ENCODE data around the gene SMARCC2. TPM values are rescaled to one million over a fixed set of nuclear protein-coding genes. Genes with fewer than 3 reads are reported as not detected.

SMARCC2 gene
- total RNA-seq, 1 donor from 2014 or later = 43.9 TPM

DNA sequence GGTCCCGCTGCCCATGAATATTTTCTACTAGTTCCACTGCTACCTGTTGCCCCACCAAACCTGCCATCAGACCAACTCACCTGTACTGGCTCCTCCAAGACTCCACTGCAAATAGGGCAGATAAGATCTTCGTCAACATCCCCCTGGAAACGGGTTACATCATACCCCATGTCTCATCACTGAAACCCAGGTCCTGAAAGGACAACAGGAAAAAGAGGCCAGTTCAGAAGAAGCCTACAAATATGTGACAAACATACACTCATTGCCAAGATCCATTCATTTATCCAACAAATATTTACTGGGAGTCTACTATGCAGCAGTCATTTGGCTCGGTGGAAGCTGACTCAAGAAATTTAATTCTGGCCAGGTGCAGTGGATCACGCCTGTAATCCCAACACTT lies 24.6 kb upstream of the SMARCC2 start:
- TF ChIP-seq, protein P1, sequence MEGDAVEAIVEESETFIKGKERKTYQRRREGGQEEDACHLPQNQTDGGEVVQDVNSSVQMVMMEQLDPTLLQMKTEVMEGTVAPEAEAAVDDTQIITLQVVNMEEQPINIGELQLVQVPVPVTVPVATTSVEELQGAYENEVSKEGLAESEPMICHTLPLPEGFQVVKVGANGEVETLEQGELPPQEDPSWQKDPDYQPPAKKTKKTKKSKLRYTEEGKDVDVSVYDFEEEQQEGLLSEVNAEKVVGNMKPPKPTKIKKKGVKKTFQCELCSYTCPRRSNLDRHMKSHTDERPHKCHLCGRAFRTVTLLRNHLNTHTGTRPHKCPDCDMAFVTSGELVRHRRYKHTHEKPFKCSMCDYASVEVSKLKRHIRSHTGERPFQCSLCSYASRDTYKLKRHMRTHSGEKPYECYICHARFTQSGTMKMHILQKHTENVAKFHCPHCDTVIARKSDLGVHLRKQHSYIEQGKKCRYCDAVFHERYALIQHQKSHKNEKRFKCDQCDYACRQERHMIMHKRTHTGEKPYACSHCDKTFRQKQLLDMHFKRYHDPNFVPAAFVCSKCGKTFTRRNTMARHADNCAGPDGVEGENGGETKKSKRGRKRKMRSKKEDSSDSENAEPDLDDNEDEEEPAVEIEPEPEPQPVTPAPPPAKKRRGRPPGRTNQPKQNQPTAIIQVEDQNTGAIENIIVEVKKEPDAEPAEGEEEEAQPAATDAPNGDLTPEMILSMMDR (conservative IDR thresholded peaks at IDR 0.05; ENCODE audit: low read depth, low read length) = no peak
- H3K4me3 ChIP-seq (ENCODE audit: low read depth, low read length) = no peak overlapping the region
- no peak for DNase-seq (ENCODE audit: low read depth)

DNA sequence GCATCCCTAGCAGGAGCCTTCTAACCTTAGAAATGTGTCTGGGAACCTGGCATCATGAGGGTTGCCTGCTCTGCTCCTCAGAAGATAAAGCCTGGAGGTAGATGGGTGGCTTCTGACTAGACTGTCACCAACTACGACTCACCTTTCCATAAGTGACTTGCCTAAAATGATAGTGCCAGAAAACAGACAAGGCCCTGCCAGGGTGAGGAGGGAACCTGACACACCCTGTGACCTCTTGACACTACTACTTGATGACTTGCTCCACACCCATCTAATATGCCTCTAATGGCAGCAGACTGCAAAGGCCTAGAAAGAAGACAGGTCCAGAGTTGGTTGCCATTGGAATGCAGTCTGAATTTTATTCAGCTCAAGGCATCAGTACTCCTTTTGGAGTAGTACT lies 23.1 kb upstream of the SMARCC2 start:
- DNase-seq (ENCODE audit: low read depth) = no peak
- no peak overlapping the region for H3K4me3 ChIP-seq (ENCODE audit: low read depth, low read length)
- TF ChIP-seq, protein P1 (conservative IDR thresholded peaks at IDR 0.05; ENCODE audit: low read depth, low read length) = no peak

DNA sequence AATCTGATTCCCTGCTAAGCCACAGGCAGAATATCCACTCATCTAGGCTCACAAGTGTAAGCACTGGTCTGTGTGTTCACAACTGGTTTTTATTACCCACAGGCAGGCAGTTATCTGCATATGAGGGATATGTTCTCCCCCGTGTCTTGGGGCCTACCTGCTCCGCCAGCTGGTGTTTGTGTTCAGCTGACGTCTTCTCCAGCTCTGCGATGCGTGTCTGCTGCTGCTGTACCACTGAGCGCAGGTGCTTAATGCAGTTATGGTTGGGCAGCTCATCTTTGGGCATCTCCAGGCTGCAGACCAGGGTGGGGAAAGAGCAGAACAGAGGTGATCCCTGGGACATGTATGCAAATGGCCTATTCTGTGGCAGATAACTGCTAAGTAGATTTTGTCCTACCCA lies 18.7 kb upstream of the SMARCC2 start:
- no peak for DNase-seq (ENCODE audit: low read depth)
- H3K4me3 ChIP-seq (ENCODE audit: low read depth, low read length) = no peak overlapping the region
- TF ChIP-seq, protein P1 (conservative IDR thresholded peaks at IDR 0.05; ENCODE audit: low read depth, low read length) = no peak

DNA sequence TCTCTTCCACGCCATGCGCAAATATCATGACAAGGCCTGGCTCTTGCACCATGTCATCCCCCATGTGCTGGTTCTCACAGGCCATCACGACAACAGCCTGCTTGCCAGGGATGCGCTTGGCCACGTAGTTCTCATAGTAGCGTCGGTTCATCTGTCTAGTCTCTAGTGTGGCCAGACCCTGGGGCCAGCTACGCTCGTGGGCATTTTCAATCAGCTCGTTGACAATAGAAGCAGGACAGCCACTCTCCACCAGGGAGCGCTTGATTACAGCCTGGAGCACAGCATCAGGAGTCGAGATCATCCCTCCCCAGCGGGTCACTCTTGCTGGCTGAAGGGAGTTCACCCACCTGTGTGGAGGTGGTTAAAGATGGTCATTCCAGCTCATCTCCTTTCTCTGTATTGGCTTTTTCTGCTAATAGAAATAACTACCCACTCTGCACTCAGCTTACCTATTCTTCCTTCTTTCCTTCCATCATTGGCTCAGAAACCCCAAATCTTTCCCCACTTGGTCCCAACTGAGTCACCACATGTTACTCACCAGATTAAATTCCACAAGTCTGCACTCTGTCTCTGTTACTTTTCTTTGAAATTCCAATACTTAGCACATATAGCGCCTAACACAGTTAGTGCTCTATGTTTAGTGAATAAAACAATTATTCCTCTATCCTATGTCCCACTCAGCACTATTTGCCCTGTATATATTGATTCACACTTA lies 17.3 kb upstream of the SMARCC2 start:
- no peak for DNase-seq (ENCODE audit: low read depth)
- no peak overlapping the region for H3K4me3 ChIP-seq (ENCODE audit: low read depth, low read length)
- TF ChIP-seq, protein P1 (conservative IDR thresholded peaks at IDR 0.05; ENCODE audit: low read depth, low read length) = peak; percentile 77

DNA sequence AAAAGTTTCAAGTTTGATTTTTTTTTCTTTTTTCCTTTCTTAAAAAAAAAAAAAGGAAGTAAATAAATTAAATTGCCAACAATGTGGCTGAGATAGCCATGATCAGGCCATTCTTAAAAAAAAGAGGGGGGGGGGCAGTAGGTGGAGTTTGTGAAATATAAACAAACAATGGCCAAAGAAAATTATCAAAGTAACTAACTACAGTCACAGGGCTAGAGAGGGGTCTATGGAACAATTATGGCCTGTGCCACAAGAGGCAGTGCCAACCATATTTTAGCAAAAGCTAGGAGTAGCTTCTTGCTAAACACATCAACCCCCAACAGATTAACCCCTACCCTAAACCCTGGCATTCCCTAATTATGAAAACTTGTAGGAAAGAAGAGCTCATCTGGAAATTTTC lies 16.2 kb upstream of the SMARCC2 start:
- no peak for DNase-seq (ENCODE audit: low read depth)
- TF ChIP-seq, protein P1 (conservative IDR thresholded peaks at IDR 0.05; ENCODE audit: low read depth, low read length) = no peak
- H3K4me3 ChIP-seq (ENCODE audit: low read depth, low read length) = no peak overlapping the region

DNA sequence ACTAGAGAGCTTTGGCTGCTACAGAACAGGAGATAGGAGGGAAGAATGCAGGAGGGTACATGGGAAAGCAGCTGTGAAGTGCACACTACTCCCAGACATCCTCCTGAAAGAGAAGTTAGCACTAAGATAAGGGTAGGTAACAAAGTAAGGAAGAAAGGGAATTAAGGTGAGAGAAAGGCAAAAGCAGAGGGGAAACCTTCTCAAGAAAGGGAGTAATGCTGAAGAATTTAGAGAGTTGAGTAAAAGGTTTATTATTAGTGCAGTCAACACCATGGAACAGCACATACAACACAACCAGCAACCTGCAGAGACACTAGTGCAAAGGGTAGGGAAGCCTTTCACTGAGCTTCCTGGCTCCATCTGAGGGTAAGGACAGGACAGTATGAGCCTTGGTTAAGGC lies 15.0 kb upstream of the SMARCC2 start:
- TF ChIP-seq, protein P1 (conservative IDR thresholded peaks at IDR 0.05; ENCODE audit: low read depth, low read length) = no peak
- no peak overlapping the region for H3K4me3 ChIP-seq (ENCODE audit: low read depth, low read length)
- DNase-seq (ENCODE audit: low read depth) = no peak

DNA sequence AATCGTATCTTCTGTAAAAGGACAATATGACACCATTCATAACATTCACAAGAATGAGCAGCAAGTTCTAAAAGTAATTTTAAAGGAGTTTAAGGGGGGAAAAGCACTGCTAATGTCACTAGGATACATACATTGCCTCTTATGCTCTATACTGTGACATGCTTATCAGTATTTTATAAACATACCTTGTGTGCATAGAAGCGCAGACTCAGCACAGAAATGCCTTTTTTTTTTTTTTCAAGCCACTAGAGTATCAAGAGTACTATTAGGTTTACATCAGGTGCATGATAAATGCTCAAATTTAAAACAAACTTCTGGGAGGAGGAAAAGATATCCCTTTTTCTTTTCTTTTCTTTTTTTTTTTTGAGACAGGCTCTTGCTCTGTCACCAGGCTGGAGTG lies 13.6 kb upstream of the SMARCC2 start:
- no peak for DNase-seq (ENCODE audit: low read depth)
- TF ChIP-seq, protein P1 (conservative IDR thresholded peaks at IDR 0.05; ENCODE audit: low read depth, low read length) = no peak
- H3K4me3 ChIP-seq (ENCODE audit: low read depth, low read length) = no peak overlapping the region
